ENCODE measurements around the gene PLEKHG4B.

PLEKHG4B gene

DNA sequence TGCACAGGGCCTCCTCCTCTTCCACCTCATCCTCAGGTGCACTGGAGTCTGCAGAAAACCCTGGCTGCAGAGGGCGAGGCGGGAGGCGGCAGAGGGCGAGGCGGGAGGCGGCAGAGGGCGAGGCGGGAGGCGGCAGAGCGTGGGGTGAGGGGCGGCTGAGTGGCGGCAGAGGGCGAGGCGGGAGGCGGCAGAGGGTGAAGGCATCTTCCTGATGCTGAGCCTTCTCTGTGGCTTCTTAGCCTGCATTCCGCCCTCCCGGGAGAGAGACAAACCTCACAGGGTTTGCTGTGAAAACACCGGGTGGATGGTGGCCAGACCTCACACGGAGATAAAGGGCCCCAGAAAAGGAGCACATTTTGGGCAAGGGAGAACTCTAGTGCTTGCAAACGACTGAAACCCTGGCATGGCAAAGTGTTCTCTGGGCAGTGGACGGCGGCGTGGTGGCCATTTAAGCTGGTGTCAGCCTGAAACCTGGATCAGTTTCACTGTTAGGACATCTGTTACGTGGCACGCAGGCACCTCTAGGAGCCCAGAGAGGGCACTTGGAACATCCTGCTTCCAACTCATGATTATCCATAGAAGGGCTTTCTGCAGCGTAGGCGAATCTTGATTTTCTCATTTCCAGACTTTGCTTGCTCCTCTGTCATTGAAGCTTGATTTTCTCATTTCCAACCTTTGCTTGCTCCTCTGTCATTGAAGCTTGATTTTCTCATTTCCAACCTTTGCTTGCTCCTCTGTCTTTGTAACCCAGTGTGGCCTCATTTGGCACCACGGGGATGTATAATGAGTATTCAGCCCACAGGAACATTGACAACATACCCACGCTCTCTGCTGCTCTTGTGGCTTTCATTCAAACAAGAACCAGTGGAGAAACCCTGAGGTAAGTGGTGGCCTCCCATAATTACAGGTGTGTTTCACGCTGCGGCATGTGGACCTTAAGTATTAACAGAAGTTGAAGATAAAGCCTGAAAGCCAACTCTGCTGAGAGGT lies 16.3 kb upstream of the PLEKHG4B start:
- DNase-seq: no peak

DNA sequence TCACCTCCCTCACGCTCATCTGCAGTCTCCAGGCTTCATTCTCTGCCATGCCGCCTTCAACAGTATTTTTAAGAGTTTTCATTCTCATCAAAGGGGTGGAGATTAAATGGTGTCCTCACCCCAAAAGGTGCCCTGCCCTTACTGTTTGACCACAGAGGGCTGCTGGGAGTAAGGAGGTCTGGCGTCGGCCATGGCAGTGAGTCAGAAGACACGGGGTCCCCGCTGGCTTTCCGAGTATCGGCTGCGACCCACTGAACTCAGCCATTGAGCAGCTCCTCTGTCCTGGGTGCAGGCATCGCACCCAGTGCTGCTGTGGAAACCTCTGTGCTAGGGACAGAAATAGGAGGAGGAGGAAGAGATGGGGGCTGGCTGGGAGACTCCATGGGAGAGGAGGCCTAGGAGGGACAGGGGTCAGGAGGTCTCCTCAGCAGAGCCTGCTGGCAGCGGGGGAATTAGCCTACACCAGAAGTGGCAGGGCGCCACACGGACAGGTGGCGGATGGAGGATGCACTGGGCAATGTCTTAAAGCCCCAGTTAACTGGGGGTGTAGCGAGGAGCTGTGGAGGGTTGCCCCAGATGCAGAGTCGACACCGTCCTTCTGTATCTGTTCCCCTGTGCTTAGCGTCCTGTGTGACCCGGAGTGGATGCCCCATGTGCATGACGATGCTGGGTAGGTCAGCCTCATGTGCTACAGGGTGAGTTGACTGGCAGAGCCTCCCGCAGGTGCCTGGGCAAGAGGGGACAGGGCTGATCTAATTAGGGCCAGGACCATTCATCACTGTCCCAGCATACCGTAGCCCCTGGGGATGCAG lies 15.4 kb upstream of the PLEKHG4B start:
- no peak for DNase-seq

DNA sequence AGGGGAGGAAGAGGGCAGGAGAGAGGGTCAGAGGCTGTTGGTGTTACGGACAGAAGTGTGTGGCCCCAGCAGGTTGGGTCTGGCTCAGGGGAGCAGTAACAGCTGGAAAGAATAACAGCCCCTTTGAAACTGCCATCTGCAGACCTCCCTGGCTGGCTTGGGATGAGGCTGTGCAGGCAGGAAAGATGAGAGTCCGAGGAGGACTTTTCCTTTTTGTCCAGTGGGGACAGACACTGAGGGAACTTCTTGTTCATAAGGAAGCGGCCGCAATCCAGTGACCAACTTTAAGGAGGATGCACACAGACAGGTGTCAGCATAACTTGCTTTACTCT lies 14.8 kb upstream of the PLEKHG4B start:
- DNase-seq: no peak

DNA sequence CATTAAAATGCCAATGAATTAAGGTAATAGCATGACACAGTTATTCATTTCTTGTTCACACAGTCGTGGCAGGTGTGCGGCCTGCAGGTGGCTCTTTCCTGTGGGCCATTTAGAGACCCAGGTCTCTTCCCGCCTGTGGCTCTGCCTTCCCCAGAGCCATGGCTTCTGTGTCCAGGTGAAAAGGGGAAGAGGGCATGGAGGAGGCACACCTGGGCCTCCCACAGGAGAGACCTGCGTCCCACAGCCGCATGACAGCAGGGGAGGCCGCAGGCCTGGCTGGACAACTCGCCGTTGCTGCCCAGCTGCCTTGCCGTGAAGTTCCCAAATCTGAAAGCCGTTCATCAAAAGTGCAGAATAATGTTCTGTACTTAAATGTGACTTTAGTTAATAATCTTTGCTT lies 14.4 kb upstream of the PLEKHG4B start:
- no peak for DNase-seq

DNA sequence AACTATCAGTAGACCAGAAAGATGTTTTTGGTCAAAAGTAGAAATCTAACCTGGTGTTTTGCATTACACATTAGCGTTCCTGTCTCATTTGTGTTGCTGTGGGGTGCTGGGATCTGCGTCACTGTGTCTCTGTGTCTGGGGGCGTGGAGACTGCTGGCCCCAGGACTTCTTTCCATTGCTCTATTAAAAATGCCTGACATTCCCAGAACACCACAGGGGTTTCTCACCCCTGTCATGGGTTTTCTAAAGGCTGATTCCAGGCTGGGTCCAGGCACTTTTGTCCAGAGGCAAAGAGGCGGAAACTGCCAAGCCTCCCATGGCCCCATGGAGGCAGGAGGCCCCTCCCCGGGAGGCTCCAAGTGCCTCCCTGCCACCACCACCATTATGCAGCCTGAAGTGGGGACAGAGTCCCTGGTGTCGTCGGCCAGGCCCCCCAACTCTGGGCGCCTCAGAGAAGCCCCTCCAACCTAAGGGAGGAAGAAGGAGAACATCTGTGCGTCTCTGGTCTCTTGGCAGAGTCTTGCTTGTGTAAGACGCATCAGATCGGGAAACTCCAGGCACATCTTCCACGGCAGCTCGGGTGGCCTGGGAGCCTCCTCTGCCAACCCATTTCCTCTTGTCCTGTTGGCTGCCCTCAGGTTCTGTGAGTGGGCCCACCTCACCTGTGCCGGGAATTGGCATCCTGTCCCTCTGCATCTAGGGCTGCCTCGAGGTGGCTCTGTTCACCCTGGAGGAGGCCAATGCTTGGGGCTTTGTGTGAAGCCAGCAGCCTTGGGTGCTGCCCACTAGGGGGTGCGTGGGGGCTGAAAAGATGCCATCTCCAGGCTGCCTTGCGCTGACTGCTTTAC lies 13.8 kb upstream of the PLEKHG4B start:
- DNase-seq: peak; percentile 64

DNA sequence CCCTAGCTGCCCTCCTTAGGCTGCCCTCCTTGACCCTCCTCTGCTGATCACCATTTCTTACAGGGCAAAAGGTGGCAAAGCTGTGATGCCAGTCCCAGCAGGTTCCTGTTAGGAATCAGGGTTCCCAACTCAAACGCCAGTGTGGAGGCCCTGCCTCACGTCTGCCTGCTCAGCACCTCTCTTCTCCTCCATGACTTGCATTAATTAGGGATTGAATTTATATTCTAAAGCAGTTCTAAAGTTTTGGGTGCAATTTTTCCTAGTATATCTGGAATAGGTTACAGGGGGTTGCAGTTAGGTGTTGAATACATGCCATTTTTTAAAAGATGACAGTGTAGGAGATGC lies 13.2 kb upstream of the PLEKHG4B start:
- no peak for DNase-seq

DNA sequence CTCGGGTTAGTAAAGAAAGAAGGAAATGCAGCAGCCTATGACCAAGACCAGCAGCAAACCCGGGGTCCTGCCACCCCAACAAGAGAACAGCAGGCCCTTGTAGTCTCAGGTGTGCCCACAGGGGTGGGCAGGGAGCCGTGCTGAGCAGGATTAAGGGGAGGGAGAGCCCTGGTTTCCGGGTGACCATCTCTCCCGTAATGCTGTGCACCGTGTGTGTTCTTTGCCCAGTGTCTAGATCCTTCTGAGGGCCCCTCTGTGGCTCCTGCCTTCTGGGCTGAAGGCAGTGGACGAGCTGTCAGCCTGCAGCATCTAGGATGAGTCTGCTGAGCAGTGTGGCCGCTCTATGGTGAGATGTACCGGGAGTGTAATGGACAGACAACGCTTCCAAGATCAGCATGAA lies 12.7 kb upstream of the PLEKHG4B start:
- DNase-seq: no peak

DNA sequence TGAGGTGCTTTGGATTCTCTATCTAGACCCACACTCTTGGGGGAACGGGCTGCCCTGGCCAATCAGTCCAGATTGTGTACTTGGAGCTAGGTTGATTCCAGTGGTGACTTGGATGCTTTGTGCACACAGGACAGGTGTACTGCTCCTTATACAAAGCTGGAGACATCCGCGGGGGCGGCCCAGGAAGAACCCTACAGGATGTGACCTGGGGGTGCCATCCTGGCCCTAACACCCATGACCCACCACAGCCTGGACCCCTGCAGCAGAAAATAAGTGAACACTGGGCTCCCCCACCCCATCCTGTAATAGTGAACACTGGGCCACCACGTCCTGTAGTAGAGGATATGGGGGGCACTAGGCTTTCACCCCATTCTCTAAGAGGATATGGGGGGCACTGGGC lies 12.1 kb upstream of the PLEKHG4B start:
- DNase-seq: no peak

DNA sequence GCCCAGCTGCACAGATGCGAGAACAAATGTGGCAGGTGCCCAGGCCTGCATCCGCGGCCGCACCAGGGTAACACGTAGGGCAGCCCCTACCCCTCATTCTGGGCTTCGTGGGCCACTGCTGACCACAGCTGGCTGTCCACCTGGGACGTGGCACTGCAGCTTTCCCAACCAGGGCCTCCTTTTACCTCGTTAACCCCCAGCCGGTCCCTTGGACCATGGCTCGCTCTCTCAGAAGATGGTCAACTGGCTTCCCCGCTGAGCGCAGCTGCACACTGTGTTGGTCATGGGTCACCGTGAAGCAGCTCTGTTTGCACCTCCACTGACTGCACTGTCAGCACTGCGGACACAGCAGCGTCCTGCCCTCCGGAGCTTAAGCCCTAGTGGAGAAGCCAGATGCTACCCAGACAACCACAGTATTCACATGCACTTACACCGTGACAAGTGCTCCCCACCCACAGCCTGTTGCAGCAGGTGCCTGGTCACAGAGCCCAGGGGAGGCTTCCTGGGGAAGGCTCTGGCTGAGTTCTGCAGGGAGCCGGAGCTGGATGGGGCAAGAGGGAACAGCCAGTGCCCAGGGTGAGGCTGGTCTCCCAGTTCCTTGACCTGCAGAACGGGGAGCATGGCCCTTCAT lies 10.5 kb upstream of the PLEKHG4B start:
- DNase-seq: no peak

DNA sequence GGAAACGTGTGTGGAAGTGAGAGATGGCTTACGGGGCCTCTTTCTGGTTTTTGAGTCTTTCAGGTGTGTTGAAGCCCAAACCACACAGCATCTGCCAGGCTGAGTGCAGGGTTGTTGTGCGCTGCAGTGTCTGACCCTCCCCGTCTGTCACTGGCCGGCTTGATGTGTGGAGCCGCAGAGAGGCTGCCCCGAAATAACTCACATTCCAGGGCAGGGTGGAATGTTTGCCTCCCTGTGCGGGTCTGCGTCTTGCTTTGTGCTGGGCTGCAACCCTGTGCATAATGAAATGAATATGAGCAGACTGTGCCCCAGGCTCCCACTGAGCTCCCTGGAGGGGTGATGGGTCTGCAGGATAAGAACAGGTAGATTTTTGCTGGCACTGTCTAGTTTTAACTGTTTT lies 9.9 kb upstream of the PLEKHG4B start:
- DNase-seq: peak; percentile 69

DNA sequence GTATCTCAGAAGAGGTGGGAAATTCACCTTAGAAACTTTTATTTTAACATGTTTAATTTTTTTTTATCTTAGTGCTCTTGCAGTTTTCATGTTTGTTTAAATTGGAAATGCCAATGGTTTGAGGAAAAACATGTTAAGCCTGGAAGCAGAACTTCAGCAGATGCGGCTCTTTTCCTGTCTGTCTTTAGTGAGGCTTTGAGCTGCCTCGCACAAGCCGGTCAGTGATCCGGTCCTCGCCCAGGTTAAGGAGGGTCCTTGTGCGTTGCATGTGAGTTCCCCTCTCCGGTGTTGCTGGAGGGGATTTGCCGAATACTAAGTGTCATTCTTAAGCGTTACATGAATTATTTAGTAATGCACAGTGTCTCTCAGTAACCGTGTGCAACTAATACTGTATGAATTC lies 9.4 kb upstream of the PLEKHG4B start:
- DNase-seq: no peak

DNA sequence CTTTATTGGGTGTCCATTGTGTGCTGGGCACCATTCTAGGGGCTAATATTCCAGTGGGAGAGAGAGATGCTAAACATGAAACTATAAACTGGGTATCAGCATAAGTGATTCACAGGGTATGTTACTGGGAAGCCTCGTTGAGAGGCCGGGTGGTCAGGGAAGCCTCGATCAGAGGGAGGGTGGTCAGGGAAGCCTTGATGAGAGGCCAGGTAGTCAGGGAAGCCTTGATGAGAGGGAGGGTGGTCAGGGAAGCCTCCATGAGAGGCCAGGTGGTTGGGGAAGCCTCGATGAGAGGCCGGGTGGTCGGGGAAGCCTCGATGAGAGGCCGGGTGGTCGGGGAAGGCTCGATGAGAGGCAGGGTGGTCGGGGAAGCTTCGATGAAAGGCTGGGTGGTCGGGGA lies 8.9 kb upstream of the PLEKHG4B start:
- no peak for DNase-seq

DNA sequence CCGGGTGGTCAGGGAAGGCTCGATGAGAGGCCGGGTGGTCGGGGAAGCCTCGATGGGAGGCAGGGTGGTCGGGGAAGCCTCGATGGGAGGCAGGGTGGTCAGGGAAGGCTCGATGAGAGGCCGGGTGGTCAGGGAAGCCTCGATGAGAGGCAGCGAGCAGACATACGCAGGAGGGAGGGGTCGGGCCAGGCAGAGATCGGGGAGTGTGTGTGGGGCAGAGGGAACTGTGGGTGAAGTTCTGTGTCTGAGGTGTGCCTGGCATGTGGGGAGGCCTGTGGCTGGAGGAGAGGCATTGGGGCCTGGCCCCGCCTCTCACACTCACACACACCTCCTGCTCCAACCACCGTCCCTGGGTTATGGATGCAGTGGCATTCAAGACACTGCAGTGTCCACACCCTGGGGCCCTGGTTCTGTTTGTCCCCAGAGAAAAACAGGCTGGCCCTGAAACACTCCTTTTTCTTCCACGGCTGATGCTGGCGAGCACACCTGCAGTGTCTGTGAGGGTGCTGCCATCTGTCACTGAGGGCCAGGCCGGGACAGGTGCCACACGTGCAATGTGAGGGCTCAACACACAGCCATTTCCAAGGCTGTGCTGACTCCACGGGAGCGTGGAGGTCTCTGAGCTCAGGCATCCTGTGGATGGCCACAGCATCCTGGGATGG lies 6.5 kb upstream of the PLEKHG4B start:
- DNase-seq: no peak

DNA sequence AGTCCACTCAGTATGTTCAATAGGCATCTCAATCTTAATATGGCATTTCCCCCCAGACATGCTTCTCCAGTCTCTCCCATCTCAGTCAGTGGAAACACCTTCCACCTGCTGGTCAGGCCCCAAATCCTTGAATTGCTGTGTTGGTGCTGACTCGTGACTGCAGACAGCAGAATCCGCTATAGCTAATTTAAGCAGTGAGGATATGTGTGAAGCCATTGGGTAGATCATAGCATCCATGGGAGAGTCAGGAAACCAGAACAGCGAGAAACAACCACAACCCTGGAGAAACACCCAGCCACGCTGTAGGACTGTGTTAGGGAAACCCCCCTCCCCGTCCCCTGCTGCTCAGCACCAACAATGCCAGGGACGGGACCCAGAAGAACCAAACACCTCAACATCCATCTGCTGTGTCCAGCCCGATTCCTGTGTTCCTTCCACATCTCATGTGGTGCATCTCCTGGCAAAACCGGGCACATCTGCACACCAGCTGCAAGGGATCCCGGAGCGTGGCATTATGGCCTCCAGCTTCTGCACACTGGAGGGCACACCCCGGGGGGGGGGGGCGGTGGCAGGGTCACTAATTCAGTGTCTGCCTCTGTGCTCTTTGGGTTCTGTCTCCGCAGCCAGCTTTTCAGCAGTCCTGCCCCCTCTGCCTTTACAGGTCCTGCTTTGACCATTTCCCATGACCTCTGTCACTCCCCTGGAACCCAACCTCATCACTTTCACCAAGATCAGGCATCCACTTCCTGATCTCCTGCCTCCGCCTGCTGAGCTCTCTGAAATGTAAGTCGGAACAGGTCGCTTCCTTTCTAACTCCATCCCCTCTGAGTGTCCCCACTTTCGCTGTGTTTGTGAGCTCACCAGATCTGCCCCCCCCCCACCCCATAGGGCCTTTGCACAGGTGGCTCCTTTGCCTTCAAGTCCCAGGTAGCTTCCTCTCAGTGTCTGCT lies 2.4 kb upstream of the PLEKHG4B start:
- DNase-seq: no peak

DNA sequence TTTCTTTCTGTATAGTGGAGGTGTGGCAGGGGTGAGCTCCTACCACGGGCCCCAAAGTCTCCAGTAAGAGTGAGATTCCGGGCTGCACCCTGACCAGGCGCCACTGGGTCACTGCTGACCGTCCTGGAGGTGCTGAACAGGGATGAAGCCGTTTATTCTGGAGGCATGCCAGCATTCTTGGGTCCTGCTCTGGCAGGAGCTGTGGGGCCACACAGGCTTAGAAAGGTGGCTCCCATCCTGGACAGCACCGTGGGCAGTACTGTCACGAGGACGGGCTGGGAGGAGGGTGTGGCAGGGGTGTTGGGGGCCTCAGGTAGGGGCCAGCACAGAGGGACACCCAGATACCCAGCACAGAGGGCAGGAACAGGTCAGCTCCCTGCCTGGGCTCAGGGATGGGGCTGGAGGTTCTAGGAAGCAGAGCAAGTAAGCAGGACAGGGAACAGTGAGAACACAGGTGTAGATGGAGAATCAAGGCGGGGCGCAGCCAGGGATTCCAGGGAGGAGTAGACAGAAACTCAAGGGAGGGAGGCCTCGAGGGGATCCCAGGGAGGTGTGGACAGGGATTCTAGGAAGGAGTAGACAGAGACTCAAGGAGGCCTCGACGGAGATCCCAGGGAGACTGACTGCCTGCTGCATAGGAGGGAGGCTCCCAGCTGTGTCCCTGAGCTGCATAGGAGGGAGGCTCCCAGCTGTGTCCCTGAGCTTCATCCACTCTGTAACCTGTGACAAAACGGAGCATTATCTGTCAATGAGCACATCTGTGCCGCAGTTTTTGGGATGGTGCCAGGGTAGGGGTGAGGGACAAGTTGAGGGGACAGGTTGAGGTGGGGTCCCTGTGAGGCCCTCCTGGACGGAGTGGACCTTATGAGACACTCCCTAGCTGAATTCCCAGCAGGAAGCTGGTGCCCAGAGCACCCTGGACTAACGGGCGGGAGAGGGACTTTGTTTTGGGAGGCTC lies 1.1 kb upstream of the PLEKHG4B start:
- no peak for DNase-seq

DNA sequence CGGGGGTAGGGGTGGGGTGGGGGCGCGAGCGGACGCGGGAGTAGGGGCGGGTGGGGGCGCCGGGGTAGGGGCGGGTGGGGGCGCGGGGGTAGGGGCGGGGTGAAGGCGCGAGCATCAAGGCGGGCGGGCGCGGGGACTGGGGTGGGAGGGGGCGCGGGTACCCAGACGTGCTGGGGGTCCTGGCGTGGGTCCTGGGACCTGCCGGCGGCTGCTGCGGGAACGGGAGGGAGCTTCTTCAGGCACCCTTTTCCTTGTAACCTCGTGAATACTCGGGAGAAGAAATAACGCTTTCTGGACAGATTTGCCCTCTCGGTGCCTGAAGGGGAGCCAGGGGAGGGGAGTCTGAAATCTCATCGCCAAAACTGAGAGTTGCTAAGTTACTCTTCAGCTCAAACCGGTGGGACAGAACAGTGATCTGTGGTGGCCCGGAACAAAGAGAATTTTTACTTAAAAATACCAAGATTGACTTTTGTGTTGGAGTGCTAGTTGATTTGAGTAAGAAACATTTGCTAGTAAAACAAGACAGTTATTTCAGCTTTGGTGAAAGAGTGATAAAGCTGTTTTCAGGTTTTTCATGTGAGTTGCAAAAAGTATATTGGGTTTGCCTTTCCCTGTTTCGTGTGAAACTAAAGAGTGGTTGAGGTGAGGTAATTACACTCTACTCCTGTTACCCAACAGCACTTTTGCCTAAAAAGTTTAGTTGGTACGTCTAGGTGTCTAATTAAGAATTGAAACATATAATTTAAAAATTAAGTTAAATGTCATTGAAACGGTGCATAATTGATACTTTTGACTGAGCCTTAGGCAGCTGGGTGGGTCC lies 643 bp downstream of the PLEKHG4B start:
- DNase-seq: peak; percentile 8

DNA sequence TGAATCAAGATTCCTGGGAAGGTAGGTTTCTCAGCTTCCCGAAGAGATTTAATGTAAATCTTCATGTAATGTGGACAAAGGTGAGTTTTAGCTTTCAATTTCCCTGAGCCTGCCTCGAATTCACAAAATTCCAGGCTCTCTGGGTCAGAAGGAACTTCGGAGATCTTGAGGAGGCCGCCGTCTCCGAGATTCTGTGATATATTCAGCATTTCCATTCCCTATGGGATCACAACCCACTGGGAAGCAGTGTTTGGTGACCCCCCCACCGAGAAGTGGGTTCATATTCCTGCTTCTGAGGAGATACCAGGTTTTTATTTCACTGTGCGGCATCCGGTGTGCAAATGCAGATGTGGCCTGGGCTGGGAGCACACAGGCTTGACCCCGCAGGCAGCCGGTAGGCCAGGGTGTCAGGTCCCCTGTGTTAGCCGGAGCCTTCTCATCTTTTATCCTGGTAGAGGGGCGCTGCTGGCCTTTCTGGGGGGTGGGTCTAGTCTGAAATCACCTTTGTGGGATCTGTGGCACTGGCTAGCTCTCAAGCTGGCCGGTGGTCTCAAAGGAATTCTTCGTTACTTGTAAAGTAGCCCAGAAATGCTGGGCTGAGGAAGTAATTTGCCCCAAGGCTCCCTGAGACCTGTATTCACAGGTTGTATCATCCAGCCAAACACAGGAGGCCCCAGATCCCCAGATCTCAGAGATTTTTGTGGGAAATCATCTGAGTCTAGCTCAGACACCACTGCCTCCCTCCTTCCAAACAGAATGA lies 1.4 kb downstream of the PLEKHG4B start:
- DNase-seq: no peak

Data from fibroblast of skin of right biceps (primary cell).